GM21825 (cell line): ENCODE results near the gene FRMD4A.
"Not testable (repeated sequence)": the region's sequence is repeated elsewhere in the genome, so short reads cannot be mapped to it uniquely, and the experiment has no call there.

ENCODE experiments used
- ATAC-seq: cut with Tn5 transposase; IDR thresholded peaks from one replicate; pipeline ENCODE4 v1.9.1; 2021; ENCODE audit warnings: mild to moderate bottlenecking, moderate library complexity; ENCODE audit not compliant: unreplicated experiment

FRMD4A gene

DNA sequence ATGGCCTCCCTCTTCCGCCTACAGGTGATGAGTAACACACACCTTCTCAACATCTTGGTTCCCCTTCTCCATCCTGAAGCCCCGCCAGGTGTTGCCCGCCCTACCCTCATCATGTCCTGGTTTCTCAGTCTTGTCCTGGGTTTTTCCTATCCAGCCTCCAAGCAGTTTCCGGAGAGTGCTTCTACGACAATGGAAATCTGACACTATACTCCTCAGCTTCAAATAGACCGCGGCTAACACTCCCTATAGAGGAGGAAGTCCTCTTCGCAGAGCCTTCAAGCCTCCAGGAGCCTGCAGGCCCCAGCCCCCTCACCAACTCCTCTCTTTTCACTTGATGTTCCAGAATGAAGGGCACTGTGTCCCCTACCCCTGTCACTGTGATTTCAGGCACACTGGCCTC, 596.6 kb downstream of the FRMD4A start:
- no peak for ATAC-seq

DNA sequence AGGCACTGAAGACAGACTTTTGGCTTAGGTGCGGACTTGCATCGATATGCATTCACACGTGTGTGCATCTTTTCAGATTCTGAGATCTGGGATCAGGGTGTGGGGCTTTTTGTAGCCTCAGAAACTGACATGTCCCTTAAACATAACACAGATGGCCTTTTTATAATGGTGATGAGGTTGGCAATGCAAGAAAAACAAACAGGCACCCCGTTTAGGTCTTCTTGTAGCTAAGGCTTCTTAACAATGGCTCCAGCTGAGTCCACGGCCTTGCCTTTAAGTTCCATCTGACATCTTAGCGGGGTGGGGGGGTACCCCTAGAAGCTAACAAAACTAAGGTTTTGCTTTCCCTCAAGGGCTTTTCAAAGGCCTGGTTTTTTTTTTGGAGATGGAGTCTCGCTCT, 597.7 kb downstream of the FRMD4A start:
- ATAC-seq, result no peak

DNA sequence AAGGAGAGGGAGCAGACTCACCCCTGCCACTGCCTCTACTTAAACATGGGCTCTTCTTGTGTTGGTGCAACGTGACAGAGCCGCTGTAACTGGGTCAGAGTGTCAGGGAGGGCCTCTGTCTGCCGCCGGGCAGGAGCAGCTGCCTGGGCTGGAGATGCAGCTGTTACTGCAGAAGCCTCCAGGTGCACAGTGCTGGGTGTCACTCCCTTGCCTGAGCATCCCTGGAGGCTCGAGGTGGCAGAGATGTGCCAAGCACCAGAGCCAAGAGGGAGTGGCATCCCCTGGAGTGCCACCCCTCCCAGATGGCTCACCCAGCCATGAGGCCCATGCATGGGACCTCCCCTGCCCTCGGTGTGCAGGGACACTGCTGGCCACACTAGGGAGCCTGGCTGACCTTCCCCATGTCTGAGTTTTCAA, 598.3 kb downstream of the FRMD4A start:
- no peak for ATAC-seq

DNA sequence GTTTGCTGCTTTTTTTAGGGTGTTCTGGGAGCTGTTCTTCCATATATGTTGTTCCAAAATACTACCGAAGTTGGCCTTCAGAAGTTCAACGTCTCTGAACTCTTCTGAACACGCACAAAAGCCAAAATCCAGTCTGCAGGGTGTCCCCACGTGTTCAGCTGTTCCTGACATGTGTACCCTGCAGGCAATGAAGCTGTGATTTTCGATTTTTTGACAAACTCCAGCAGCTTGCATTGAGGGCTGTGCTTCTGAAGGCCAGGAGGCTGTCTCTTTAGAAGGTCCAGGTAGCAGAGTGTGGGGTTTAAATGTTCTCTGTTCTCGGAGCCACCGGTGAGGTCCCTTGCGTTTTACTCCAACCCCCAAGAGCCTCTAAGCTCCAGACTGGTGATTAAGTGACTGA, 598.9 kb downstream of the FRMD4A start:
- ATAC-seq, result no peak

DNA sequence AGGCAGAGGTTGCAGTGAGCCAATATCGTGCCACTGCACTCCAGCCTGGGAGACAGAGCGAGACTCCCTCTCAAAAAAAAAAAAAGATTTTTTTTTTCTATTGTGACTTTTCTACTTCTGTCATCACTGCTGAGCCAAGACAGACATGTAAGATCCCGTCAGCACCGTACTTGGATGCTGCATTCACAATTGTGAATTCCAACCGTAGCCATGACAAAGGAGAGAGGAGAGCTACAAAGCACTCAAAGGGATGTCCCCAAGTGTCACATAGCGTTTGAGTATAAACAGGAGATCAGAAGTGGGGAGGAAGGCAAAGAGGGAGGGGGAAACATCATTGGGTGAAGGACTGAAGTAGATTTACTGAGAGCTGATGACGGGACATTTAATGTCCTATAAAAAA, 599.8 kb downstream of the FRMD4A start:
- no peak for ATAC-seq

DNA sequence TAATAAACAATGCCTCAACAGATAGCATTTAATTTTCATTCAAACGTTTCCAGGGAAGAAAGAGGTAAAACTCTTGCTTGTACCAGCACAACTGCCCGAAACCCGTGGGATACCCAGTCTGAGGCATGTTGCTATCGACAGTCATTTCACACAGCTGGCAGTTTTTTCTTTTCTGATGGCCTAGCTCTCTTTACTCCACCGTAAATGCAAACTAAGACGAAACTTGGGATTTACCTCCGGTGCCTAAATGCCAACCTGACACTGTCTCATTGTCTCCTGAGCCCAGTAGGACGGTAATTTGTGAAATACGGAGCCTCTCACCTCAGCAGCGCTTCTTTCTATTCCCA, 600.4 kb downstream of the FRMD4A start:
- ATAC-seq, result no peak

DNA sequence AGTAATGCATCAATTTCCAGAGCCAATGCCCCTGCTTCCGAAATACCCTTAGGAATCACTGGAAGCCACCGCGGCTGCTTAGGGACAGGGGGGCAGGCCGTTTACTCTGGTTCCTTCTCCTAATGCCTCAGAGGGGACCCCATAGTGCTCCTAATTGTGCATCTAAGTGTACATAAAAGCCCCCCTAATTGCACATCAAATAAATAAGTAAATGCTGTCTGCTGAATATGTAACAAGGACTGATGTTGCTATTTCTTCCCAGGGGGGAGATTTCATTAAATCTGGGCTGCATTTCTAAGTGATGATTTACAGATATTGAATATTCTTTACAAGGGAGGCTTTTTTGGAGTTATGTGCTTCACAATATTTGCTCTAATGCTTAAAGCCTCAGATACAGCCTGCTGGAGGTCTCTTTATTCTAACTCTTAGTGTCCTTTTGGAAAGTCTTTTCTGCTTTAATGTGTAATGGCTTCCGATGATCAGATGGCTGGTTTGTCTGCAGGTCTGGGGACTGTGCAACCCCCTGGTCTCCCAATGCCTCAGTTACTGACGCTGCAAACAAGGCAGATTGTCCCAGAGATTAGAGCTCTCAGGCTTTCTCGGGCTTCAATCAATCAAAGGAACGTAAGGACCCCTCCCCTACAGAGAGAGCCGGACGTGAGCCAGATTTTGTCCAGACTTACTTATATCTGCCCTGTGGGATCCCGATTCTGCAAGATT, 601.0 kb downstream of the FRMD4A start:
- ATAC-seq, result no peak

DNA sequence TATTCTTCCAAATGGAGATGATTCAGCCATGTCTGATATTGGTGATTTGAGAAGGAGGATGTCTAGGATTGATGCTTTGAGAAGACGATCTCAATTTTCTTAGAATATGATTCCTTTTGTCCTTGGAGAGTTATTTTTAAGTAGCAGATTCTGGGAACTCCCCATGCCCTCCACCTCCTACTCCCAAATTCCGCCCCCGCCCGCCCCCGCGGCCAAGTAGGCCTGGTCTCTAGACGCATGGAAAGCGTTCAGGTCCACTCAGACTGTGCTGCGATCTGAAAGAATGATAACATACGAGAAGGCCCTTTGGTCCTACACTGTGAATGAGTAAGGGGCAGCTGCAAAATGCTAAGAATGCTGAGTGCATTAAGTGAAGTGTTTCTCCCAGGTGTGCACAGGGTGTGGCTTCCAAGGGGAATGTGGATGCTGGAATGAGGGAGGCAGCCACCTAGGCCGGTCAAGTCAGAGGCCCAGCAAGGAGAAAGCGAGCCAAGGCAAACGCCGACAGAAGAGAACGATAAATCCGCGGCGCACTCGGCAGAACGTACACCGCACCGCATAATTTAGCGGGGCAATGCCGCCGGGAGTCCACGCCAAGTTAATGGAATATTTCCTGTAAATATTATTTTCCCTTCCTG, 601.7 kb downstream of the FRMD4A start:
- ATAC-seq, result no peak

DNA sequence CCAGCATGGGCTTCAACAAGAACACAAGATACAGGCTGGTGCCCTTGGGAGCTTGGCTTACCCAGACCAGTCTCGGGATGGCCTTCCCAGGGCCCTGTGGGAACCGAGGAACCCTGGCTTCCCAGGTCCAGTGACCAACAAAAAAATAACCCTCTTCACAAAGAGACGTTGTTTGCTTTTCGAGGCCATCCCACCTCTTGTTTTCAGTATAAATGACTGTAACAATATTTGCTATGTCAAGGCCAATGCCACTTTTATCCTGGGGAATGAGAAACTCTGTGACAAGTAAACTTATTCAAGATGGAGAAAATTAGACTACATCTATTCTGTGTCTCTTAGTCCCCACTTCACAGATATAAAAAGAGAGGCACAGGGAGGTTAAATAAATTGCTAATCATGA, 605.1 kb downstream of the FRMD4A start:
- ATAC-seq, result no peak

DNA sequence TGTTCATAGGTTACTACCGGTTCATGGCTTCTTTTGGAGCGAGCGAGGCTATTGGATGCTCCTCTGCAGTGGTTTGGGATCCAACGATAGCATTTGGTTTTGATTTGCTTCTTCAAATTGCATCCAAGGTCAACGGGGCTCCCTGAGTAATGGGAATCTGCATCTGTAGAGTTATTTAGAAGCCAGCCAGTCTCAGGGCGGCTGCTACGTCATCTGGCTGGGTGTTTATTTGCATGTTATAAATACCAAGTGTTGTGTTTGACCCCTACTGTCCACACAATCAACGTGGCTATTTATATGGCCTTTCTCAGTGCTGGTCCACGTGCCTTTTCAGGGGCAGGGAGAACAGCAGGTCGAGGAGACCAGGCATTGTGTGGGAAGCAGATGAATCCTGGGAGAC, 606.2 kb downstream of the FRMD4A start:
- ATAC-seq, result no peak

DNA sequence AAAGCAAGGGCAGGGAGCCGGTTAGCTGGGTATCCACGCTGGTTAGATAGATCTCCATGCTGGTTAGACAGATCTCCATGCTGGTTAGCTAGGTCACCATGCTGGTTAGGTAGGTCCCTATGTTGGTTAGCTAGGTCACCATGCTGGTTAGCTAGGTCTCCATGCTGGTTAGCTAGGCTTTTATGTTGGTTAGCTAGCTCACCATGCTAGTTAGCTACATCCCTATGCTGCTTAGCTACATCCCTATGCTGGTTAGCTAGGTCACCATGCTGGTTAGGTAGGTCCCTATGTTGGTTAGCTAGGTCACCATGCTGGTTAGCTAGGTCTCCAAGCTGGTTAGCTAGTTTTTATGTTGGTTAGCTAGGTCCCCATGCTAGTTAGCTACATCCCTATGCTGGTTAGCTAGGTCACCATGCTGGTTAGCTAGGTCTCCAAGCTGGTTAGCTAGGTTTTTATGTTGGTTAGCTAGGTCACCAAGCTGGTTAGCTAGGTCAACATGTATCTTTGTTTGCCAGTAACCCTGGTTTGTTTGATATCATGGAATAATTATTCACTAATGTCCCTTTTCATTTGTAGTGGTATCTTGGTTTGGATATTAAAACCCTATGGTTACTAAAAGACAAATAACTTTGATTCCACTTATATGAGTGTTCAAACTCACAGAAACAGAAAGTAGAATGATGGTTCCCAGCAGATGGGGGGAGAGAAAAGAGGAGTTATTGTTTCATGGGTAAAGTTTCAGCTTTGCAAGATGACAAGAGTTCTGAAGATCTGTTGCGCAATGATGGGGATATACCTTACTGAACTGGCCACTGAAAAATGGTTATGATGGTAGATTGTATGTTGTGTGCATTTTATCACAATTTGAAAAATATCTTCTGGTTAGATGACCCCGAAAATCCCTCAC, 607.7 kb downstream of the FRMD4A start:
- no peak for ATAC-seq

DNA sequence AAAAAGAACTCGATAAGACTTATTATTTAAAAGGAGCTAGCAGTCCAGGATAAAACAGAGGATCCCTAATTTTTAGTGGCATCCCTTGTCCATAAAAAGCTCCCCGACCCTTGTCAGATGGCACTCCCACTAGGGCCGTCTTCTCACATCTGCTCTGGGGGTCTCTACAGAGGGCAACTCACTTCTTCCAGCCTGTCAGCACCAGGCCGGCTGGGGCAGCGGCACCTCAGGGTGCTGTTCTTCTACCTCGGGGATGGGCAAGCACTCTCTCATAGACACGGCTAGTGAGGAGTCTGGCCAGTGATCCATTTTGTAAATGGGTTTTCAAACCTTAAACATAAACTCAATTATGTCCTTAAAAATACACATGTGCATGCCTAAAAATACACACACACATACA, 609.2 kb downstream of the FRMD4A start:
- no peak for ATAC-seq

DNA sequence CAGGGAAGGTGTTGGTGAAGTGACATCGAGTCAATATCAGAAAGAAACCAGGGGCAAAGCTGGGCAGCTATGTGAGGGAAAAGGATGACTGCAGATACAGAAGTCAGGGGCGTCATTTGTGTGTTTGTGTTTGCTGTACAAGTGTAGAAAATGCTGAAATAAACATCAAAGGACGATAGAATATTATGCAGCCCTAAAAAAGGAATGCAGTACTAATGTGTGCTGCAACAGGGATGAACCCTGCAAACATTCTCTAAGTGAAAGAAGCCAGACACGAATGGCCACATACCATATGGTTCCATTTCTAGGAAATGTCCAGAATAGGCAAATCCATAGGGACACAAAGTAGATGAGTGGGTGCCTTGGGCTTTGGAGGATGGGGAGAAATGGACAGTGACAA, 610.0 kb downstream of the FRMD4A start:
- no peak for ATAC-seq

DNA sequence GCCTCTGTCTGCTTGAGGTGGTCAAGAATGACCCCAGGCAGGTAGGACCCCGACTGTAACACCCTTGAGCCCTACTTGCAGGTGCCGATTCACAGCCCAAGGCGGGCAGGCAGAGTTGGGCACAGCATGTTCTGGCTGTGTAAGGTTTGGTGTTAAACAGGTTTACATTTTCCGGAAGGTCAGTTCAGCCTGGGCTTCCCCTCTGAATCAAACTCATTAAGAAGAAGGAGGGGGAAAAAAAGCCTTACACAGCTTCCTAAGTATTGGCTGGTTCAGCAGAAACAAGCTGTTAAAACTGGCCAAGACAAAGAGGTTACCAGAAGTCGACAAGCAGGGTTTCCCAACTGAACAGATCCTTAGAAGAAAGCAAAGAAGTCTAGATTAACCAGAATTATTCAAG, 611.3 kb downstream of the FRMD4A start:
- ATAC-seq, result no peak

DNA sequence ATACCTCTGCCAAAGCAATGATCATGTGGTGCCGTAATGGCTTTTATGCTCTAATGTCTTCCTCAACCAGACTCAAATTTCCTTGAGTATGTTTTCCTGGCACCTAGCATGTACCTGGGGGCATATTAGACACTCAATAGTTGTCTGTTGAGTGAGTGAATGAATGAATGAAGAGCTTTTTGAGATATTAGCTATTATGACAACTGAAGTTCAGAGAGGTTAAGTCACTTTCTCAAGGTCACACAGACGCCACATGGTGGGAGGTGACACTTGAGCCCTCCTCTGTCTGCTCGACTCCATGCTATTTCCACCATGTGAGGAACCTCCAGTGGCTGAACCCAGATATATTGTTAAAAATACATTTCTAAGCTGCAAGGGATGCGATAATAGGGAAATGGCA, 611.9 kb downstream of the FRMD4A start:
- no peak for ATAC-seq

DNA sequence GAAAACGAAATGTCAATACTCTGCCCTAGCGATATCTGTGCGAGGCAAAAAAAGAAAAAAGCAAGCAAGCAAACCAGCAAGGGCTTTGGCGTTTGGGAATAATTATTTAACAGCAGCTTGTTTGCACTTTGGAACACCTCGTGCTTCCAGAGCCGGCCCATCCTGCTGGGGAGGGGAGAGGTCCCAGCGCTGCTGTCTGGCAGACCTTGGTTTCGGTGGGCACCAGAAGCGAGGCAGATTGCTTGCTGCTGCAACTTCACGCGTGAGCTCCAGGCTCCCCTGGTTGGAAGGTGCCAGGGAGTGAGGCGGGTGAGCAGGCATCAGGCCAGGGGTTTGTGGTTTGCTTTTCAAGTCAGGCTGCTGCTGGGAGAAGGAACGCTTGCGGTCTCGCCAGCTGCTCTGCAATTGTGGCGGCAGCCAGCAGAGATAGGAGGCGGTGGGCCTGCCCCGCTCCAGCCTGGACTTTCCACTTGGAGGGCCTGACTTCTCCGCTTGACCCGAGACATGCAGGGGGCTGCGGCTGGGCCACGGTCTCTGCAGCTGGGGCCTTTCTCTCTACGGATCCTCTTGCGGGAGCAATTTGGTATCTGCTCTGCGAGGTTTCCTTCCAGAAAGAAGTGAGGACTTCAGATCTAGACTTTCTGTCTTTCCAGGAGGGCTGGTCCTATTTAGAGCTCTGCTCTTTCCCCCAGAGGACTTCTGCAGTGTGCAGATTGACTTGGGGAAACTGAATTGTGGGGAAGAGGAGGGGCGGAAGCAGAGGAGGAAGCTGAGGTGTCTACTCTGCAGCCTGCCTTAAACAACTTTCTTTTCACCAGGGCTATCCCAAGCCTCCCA, 612.6 kb downstream of the FRMD4A start:
- peak; percentile 48 for ATAC-seq

DNA sequence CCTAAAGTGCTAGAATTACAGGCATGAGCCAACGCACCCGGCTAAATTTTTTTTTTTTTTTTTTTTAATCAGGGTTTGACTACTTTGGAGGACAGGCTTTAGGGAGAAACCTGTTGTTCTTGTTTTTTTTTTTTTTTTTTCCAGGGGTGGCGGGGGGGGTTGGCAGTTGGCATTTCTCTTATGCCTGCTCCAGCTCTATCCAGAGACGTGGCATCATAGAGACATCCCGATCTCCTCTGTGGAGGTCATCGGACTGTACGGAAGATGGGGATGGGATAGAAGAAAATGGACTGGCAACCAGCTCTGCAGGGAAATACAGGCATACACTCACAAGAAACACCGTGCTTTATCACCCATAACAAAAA, 613.2 kb downstream of the FRMD4A start:
- no peak for ATAC-seq

DNA sequence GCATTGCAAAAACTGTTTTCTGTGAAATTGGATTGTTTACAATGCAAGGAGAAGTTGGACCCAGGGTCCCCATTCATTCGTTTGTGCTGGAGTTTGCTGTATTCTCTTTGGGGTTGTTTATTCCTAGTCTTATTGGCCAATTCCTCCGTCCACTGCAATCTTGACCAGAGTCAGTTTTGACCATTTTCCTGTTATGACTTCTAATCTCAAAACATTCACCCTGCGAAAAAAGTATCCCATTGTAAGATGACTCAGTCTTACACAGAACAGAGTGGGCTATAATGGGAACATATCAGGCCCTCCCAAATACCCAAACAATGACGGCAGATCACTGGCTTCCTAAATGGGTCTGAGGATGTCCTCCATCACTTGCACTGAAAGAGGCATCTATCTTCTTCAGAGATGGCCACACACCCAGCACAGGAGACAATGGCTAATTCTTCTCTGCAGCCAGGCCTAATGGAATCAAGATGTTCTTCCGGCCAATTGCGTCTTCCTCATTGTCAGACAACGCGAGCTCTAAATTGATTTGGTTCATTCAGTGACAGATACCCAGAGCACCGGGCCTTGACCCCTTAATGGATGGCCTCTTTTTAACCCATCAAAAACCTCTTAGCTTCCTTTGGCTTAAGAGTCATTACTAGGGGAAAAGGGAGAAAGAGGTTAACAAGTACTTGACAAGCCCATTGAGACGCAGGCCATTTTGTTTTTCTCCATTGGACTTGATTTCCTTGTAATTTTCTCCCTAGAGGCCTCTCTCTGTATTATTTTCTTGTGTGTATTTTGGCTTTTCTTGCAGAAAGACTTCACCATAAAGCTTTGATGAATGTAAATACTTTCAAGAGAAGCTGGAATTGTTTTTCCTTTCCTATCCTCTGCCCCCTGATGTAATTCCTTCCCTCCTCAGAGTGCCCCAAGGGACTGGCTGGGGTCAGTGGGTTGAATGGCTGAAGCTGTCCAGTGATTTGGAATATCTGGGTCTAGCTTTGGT, 614.3 kb downstream of the FRMD4A start:
- no peak for ATAC-seq

DNA sequence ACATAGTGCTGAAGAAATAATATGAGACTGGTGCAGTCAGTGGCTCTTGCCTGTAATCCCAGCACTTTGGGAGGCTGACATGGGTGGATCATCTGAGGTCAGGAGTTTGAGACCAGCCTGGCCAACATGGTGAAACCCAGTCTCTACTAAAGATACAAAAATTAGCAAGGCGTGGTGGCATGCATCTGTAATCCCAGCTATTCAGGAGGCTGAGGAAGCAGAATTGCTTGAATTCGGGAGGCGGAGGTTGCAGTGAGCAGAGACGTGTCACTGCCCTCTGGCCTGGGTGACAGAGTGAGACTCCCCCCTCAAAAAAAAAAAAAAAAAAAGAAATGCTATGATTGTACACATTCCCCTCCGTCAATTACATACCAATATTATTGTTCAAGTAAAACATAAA, 615.1 kb downstream of the FRMD4A start:
- ATAC-seq, result not testable (repeated sequence)

DNA sequence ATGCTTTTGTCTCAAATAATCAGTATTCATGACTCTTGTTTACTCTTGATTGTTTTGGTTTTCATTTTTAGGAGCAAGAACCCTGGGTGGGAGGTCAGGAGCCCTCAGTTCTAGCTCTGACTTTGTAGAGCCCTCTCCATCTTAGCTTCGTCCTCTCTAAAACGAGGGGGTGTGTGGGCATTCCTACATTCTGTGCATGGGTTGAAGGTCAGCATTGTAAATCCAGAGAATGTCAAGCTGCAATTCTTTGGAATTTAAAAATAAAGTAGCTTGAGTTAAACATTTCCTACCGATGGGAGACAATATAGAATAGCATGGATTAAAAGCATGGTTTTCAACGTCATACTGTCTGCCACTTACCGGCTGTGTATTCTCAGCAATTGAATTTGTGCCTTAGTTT, 615.6 kb downstream of the FRMD4A start:
- no peak for ATAC-seq
